GM12878 (cell line): ENCODE measurements around the gene PRAMEF9. TPM values are rescaled to one million over a fixed set of nuclear protein-coding genes. Genes with fewer than 3 reads are reported as not detected.
"Not testable (repeated sequence)": the region's sequence is repeated elsewhere in the genome, so short reads cannot be mapped to it uniquely, and the experiment has no call there.

ENCODE experiments used
- ATAC-seq: fragments of 200-7000 bp; cut with Tn5 transposase; 3 replicates; pipeline ENCODE4 v1.9.1; 2020; ENCODE audit warnings: mild to moderate bottlenecking, moderate library complexity
- BruUV-seq: library from RNA; stranded (reverse); fragments of 400-500 nt; replicated peaks from 2 replicates; lab custom pipeline; 2021; lab: Mats Ljungman, UMichigan
- CTCF ChIA-PET: fragments of 300-600 bp; sonication (Branson Sonifier 250); formaldehyde crosslinking; extraction: SDS; loops from one replicate; lab custom pipeline; 2021; ENCODE audit warnings: inconsistent platforms; lab: Yijun Ruan, JAX
- POLR2A ChIA-PET: fragments of 350-600 bp; formaldehyde crosslinking; extraction: SDS; loops from one replicate; lab custom pipeline; 2021; ENCODE audit warnings: inconsistent platforms; lab: Charles Lee
- RAD21 ChIA-PET: fragments of 300-600 bp; sonication (Branson Sonifier 250); formaldehyde crosslinking; loops from one replicate; lab custom pipeline; 2023; ENCODE audit warnings: antibody characterized with exemption; ENCODE audit not compliant: unreplicated experiment; lab: Charles Lee
- SMC1A ChIA-PET: fragments of 300-600 bp; sonication (Branson Sonifier 250); formaldehyde crosslinking; loops from one replicate; lab custom pipeline; 2023; ENCODE audit not compliant: unreplicated experiment, uncharacterized antibody; lab: Charles Lee
- DNase-seq: peaks from one replicate; pipeline ENCODE4 v3.0.0-alpha.2; 2011; ENCODE audit warnings: low read depth, low spot score
- FAIRE-seq: peaks from 3 replicates; lab custom pipeline; 2011; peaks lifted over from hg19 to GRCh38; lab: Jason Lieb, UNC
- H2AFZ ChIP-seq: 2 replicates; pipeline ENCODE4 v1.6.0; 2011; ENCODE audit warnings: low read depth, low read length, control low read depth; ENCODE audit not compliant: control insufficient read depth
- H3K27ac ChIP-seq: 2 replicates; pipeline ENCODE4 v1.5.1; 2011; ENCODE audit warnings: control low read depth; ENCODE audit not compliant: control insufficient read depth, insufficient read depth
- H3K27me3 ChIP-seq, 2 experiments: replicated peaks in 1 of 2; 2 replicates each; pipeline versions ENCODE4 v1.6.0 to v1.6.1; 2011; ENCODE audit warnings: low read length in 1 of 2; ENCODE audit not compliant: control insufficient read depth in 2 of 2, insufficient read depth in 2 of 2
- H3K36me3 ChIP-seq, 2 experiments: 2 replicates each; pipeline ENCODE4 v1.5.1; 2011; ENCODE audit warnings: low read length in 1 of 2; ENCODE audit not compliant: control insufficient read depth in 2 of 2, insufficient read depth in 2 of 2
- H3K4me1 ChIP-seq: 2 replicates; pipeline ENCODE4 v1.6.1; 2011; ENCODE audit warnings: mild to moderate bottlenecking, low read length, moderate library complexity, mixed read lengths; ENCODE audit not compliant: control insufficient read depth, insufficient read depth
- H3K4me2 ChIP-seq: 2 replicates; pipeline ENCODE4 v1.6.0; 2011; ENCODE audit warnings: control low read depth; ENCODE audit not compliant: control insufficient read depth, insufficient read depth
- H3K4me3 ChIP-seq: fragments of 200-600 bp; sonication (generic); 2 replicates; pipeline ENCODE4 v1.5.1; 2016
- H3K79me2 ChIP-seq: 2 replicates; pipeline ENCODE4 v1.6.0; 2011; ENCODE audit warnings: low read length; ENCODE audit not compliant: control insufficient read depth, insufficient read depth
- H3K9ac ChIP-seq: 2 replicates; pipeline ENCODE4 v1.8.0; 2011; ENCODE audit warnings: low read length, control low read depth, mixed read lengths; ENCODE audit not compliant: control insufficient read depth, insufficient read depth
- H3K9me3 ChIP-seq: replicated peaks from 3 replicates; pipeline ENCODE4 v1.5.1; 2011; ENCODE audit warnings: mild to moderate bottlenecking, low read length; ENCODE audit not compliant: control insufficient read depth, insufficient read depth
- H4K20me1 ChIP-seq: 2 replicates; pipeline ENCODE4 v1.6.0; 2011; ENCODE audit not compliant: control insufficient read depth, insufficient read depth
- BHLHE40 ChIP-seq, 2 experiments: fragments of 450-650 bp in 1 of 2; IDR thresholded peaks; 2 replicates each; pipeline ENCODE4 v1.6.1; 2011 to 2017; ENCODE audit warnings: low read depth in 2 of 2, borderline replicate concordance in 1 of 2, improper control_type of control experiment in 1 of 2, low read length in 1 of 2, mild to moderate bottlenecking in 1 of 2
- NFXL1 ChIP-seq: fragments of 450-650 bp; IDR thresholded peaks from 2 replicates; pipeline ENCODE4 v1.6.1; 2017; ENCODE audit warnings: antibody characterized with exemption, mild to moderate bottlenecking, borderline replicate concordance
- WGBS: methylation state at CpG from one replicate; pipeline ENCODE4 v1.1.6; 2016; ENCODE audit warnings: low lambda C conversion rate; ENCODE audit not compliant: insufficient replicate concordance, insufficient coverage; ENCODE audit errors: missing lambda C conversion rate; 5-methylcytosine and 5-hydroxymethylcytosine counted together
- in situ Hi-C: fragments of 300-500 bp; cut with MboI; formaldehyde crosslinking; loops from 9 replicates; pipeline ENCODE4 v1.14.3; 2018; ENCODE audit warnings: mixed read lengths
- intact Hi-C: fragments of 100-400 bp; cut with micrococcal nuclease; formaldehyde crosslinking; loops from one replicate; pipeline ENCODE4 v1.14.2; 2022; ENCODE audit not compliant: unreplicated experiment
- polyA plus RNA-seq, 11 experiments: library from polyadenylated mRNA; depleted of rRNA in 4 of 11; unstranded in 6 of 11; stranded (reverse) in 5 of 11; fragments of >200 nt; fragmentation: Nextera tagmentation in 4 of 11; fragmentation: Illumina TruSeq in 1 of 11; extraction: Ambion mirVana in 4 of 11; extraction: Trizol in 1 of 11; gene quantifications; 1 replicate in 1 of 11; 2 replicates in 10 of 11; pipeline versions ENCODE4 v1.2.1 to v1.2.3, GENCODE V29; 2011 to 2016; ENCODE audit warnings: inconsistent platforms in 2 of 11, missing spikeins in 2 of 11, low read depth in 1 of 11
- total RNA-seq, 4 experiments: library from RNA; depleted of rRNA in 3 of 4; stranded (reverse); fragments of >200 nt in 3 of 4; fragmentation: Illumina TruSeq in 1 of 4; extraction: Trizol in 1 of 4; gene quantifications; 2 replicates each; pipeline versions ENCODE4 v1.2.1 to v1.2.3, GENCODE V29; 2013 to 2021

The PRAMEF9 gene
- total and polyA plus RNA-seq, 10 of the 15 experiments (the other 5 are each of a cell fraction or from before 2014, with no cell fraction given) = not detected

GRCh38 chr1:13224480-13225060 is 52.9 kb downstream of the PRAMEF9 start (continued):
- no peak for TF ChIP-seq BHLHE40 (IDR thresholded peaks at IDR 0.05; ENCODE audit: borderline replicate concordance in 1 of 2, low read depth in 2 of 2, low read length in 1 of 2)
- TF ChIP-seq NFXL1 = no peak

GRCh38 chr1:13225675-13226204 is 54.1 kb downstream of the PRAMEF9 start, which contains the start of gene PRAMEF18:
Gene PRAMEF18, minus strand, starts transcription at chr1:13226154. Its CDS starts 48 bp downstream, at chr1:13226106.
- H3K79me2 ChIP-seq, ATAC-seq, POLR2A ChIA-PET, H3K9ac ChIP-seq, H2AFZ ChIP-seq, H3K27ac ChIP-seq, H3K36me3 ChIP-seq, DNase-seq, FAIRE-seq, H3K4me2 ChIP-seq, H4K20me1 ChIP-seq, SMC1A ChIA-PET, H3K4me3 ChIP-seq, H3K4me1 ChIP-seq, BruUV-seq, RAD21 ChIA-PET, intact Hi-C loops, H3K9me3 ChIP-seq, H3K27me3 ChIP-seq: not testable (repeated sequence)
- in situ Hi-C loops = loop anchor here (25.0 kb wide), 2 partner anchors 413 to 688 kb away; no protein-coding TSS in a partner anchor
- 6% methylated on average over 9 of the region's 9 CpGs for WGBS
- CTCF ChIA-PET = interaction anchor here (0.8 kb wide), 1 partner anchor 7 kb away, joined by 3 read pairs; no protein-coding TSS in a partner anchor

DNA sequence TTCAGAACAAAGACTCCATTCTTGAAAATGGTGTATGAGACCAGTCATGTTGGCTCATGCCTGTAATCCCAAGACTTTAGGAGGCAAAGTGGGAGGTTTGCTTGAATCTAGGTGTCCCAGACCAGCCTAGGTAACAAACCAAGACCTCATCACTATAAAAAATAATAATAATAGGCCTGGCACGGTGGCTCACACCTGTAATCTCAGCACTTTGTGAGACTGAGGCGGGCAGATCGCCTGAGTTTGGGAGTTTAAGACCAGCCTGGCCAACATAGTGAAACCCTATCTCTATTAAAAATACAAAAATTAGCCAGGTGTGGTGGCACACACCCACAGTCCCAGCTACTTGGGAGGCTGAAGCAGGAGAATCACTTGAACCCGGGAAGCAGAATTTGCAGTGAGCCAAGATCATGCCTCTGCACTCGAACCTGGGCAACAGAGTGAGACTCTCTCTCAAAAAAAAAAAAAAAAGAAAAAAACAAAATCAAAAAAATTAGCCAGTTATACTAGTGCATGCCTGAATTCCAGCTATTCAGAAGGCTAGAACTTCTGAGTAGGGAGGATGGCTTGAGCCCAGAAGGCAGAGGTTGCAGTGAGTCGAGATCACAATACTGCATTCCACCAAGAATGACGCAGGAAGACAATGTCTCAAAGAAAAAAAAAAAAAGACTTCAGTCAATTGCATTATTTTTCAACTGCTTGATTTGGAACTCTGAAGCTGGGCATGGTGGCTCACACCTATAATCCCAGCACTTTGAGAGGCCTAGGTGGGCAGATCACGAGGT is 55.8 kb downstream of the PRAMEF9 start:
- CTCF ChIA-PET, RAD21 ChIA-PET, H3K9ac ChIP-seq, H3K27ac ChIP-seq, FAIRE-seq, ATAC-seq, DNase-seq, BruUV-seq, intact Hi-C loops, H3K4me2 ChIP-seq, SMC1A ChIA-PET, H3K36me3 ChIP-seq, H4K20me1 ChIP-seq, H3K4me3 ChIP-seq, H2AFZ ChIP-seq, H3K9me3 ChIP-seq, H3K27me3 ChIP-seq, H3K4me1 ChIP-seq, H3K79me2 ChIP-seq: not testable (repeated sequence)
- in situ Hi-C loops = loop anchor here (25.0 kb wide), 2 partner anchors 415 to 690 kb away; no protein-coding TSS in a partner anchor
- 38% methylated on average over 8 of the region's 8 CpGs for WGBS
- POLR2A ChIA-PET = interaction anchor here (0.6 kb wide), 1 partner anchor 1686 kb away, joined by 3 read pairs; no protein-coding TSS in a partner anchor
